Thyroid gland (tissue), 4 donors: ENCODE data around the gene STAC3. TPM values are rescaled to one million over a fixed set of nuclear protein-coding genes. Genes with fewer than 3 reads are reported as not detected.

Experiments
- DNase-seq, 2 donors: peaks; one replicate each; pipeline ENCODE4 v3.0.0-alpha.2; 2019
- H3K27ac ChIP-seq, 3 donors: fragments of 200-600 bp; sonication (generic); 1 replicate in 2 of 3; 2 replicates in 1 of 3; pipeline ENCODE4 v1.5.1; 2016 to 2019; ENCODE audit warnings: mild to moderate bottlenecking in 1 of 3, moderate library complexity in 1 of 3
- H3K27me3 ChIP-seq: fragments of 200-600 bp; sonication (generic); one replicate; pipeline ENCODE4 v1.5.1; 2019
- H3K36me3 ChIP-seq, 2 donors: fragments of 200-600 bp; sonication (generic); one replicate each; pipeline ENCODE4 v1.5.1; 2016 to 2019
- H3K4me1 ChIP-seq, 2 donors: fragments of 200-600 bp; sonication (generic); one replicate each; pipeline ENCODE4 v1.5.1; 2017 to 2019
- H3K4me3 ChIP-seq, 3 donors: fragments of 200-600 bp; sonication (generic); replicated peaks in 1 of 3; 1 replicate in 2 of 3; 2 replicates in 1 of 3; pipeline ENCODE4 v1.5.1; 2016; ENCODE audit warnings: mild to moderate bottlenecking in 1 of 3
- H3K9me3 ChIP-seq: fragments of 200-600 bp; sonication (generic); one replicate; pipeline ENCODE4 v1.5.1; 2017
- CTCF ChIP-seq, 6 experiments: fragments of 200-600 bp in 3 of 6; fragments of 450-650 bp in 3 of 6; sonication (generic) in 3 of 6; IDR thresholded peaks; one replicate each; pipeline ENCODE4 v1.5.1; 2016 to 2019; ENCODE audit warnings: antibody characterized with exemption in 6 of 6, mild to moderate bottlenecking in 2 of 6, inconsistent platforms in 1 of 6, moderate library complexity in 1 of 6
- POLR2A ChIP-seq, 2 donors: fragments of 450-650 bp; IDR thresholded peaks; one replicate each; pipeline ENCODE4 v1.6.1; 2017; ENCODE audit warnings: antibody characterized with exemption in 2 of 2, mild to moderate bottlenecking in 2 of 2, moderate library complexity in 1 of 2
- WGBS, 2 donors: methylation state at CpG; one replicate each; pipeline ENCODE4 v1.1.5; 2017; 5-methylcytosine and 5-hydroxymethylcytosine counted together
- intact Hi-C: fragments of 100-400 bp; cut with DNase I; formaldehyde crosslinking; loops from one replicate; pipeline ENCODE4 v1.15.1; 2023
- total RNA-seq, 4 donors: library from RNA; depleted of rRNA; stranded (reverse); fragments of >200 nt; gene quantifications; one replicate each; pipeline ENCODE4 v1.2.3, GENCODE V29; 2016

STAC3 gene
- total RNA-seq, 4 donors from 2014 or later = 0.88 to 7.3 (median 3.0) TPM; not detected in 1

GRCh38 chr12:57240926-57241401 lies 10.0 kb downstream of the STAC3 start:
- no peak for DNase-seq
- Histone ChIP-seq H3K9me3 (no peaks in the 10 kb centered on the region), H3K36me3 (no peaks in the 10 kb centered on the region), H3K4me3 (no peak overlapping the region), H3K4me1 (peaks cover 31 to 60% of the 10 kb centered on the region in 2 donors), H3K27me3 (peaks cover 35% of the 10 kb centered on the region), H3K27ac (no peak overlapping the region)
- intact Hi-C loops = no loop called here
- TF ChIP-seq POLR2A (IDR thresholded peaks at IDR 0.05) = no peak
- no peak for TF ChIP-seq CTCF (IDR thresholded peaks at IDR 0.05)
- 13 to 31% methylated on average over 13 of the region's 19 CpGs for WGBS, 2 donors

GRCh38 chr12:57240066-57240921 lies 10.7 kb downstream of the STAC3 start:
- Histone ChIP-seq H3K36me3 (no peaks in the 10 kb centered on the region), H3K9me3 (no peaks in the 10 kb centered on the region), H3K4me1 (peaks cover 31 to 60% of the 10 kb centered on the region in 2 donors), H3K4me3 (peak overlapping the region in 2 of 3 donors; percentile 31 to 40), H3K27ac (no peak overlapping the region), H3K27me3 (peaks cover 35% of the 10 kb centered on the region)
- intact Hi-C loops = no loop called here
- TF ChIP-seq CTCF (IDR thresholded peaks at IDR 0.05) (peak in 1 of 6 experiments; percentile 7), POLR2A (IDR thresholded peaks at IDR 0.05) (no peak)
- 1% methylated on average over 45 of the region's 72 CpGs for WGBS, 2 donors
- DNase-seq = peak; percentile 38 to 50

- Histone ChIP-seq H3K9me3 (no peaks in the 10 kb centered on the region), H3K4me1 (peaks cover 31 to 60% of the 10 kb centered on the region in 2 donors), H3K36me3 (no peaks in the 10 kb centered on the region), H3K4me3 (peak overlapping the region in 2 of 3 donors; percentile 31 to 40), H3K27me3 (peaks cover 35% of the 10 kb centered on the region), H3K27ac (no peak overlapping the region)
- no peak for TF ChIP-seq CTCF (IDR thresholded peaks at IDR 0.05)
- TF ChIP-seq POLR2A (IDR thresholded peaks at IDR 0.05) = no peak
- WGBS, 2 donors = 2 to 4% methylated on average over 13 to 14 of the region's 14 CpGs
- intact Hi-C loops = no loop called here
- DNase-seq = no peak
Observed at GRCh38 chr12:57239587-57240065, 11.4 kb downstream of the STAC3 start.

GRCh38 chr12:57238854-57239554 lies 12.0 kb downstream of the STAC3 start:
- peaks cover 30 to 60% of the 10 kb centered on the region in 2 donors for H3K4me1 ChIP-seq
- H3K27ac ChIP-seq = no peak overlapping the region
- 4 to 7% methylated on average over 21 to 28 of the region's 47 CpGs for WGBS, 2 donors
- no peaks in the 10 kb centered on the region for H3K9me3 ChIP-seq
- peak; percentile 76 to 79 for DNase-seq
- peaks cover 32% of the 10 kb centered on the region for H3K27me3 ChIP-seq
- TF ChIP-seq CTCF (IDR thresholded peaks at IDR 0.05) = peak; percentile 97 to 100 (median 100)
- TF ChIP-seq POLR2A (IDR thresholded peaks at IDR 0.05) = no peak
- peaks cover 3 to 6% of the 10 kb centered on the region in 2 donors for H3K36me3 ChIP-seq
- intact Hi-C loops = no loop called here
- peak overlapping the region in 1 of 3 donors; percentile 25 for H3K4me3 ChIP-seq
